ENCODE results near the gene RPSA.

RPSA gene

GRCh38 chr3:39385456-39386090 lies 20.9 kb upstream of the RPSA start:
- no peak for TF ChIP-seq CTCF (IDR thresholded peaks at IDR 0.05)

- TF ChIP-seq CTCF (IDR thresholded peaks at IDR 0.05), result no peak
These were observed 20.2 kb upstream of the RPSA start for GRCh38 chr3:39386318-39386717.

- TF ChIP-seq CTCF (IDR thresholded peaks at IDR 0.05), result no peak
These were observed 19.0 kb upstream of the RPSA start for GRCh38 chr3:39387411-39387975.

GRCh38 chr3:39388153-39388552 lies 18.4 kb upstream of the RPSA start:
- no peak for TF ChIP-seq CTCF (IDR thresholded peaks at IDR 0.05)

- TF ChIP-seq CTCF (IDR thresholded peaks at IDR 0.05), result no peak
These were observed 17.7 kb upstream of the RPSA start for GRCh38 chr3:39388741-39389248.

GRCh38 chr3:39390181-39390580 lies 16.3 kb upstream of the RPSA start:
- TF ChIP-seq CTCF (IDR thresholded peaks at IDR 0.05), result no peak

- TF ChIP-seq CTCF (IDR thresholded peaks at IDR 0.05), result no peak
These were observed 9.8 kb upstream of the RPSA start for GRCh38 chr3:39396690-39397089.
